Gastrocnemius medialis (tissue), 4 donors: ENCODE data around the gene COL6A2. TPM values are rescaled to one million over a fixed set of nuclear protein-coding genes. Genes with fewer than 3 reads are reported as not detected.

Source experiments
- ATAC-seq, 2 donors: fragments of 150-250 bp; one replicate each; pipeline ENCODE4 v1.9.1; 2016
- DNase-seq, 2 donors: peaks; one replicate each; pipeline ENCODE4 v3.0.0-alpha.2; 2019
- H3K27ac ChIP-seq, 4 donors: fragments of 200-600 bp; sonication (generic); 1 replicate in 1 of 4; 2 replicates in 3 of 4; pipeline ENCODE4 v1.5.1; 2016 to 2018; ENCODE audit warnings: mild to moderate bottlenecking in 2 of 4, moderate library complexity in 1 of 4
- H3K27me3 ChIP-seq, 3 donors: fragments of 200-600 bp; sonication (generic) in 2 of 3; 1 replicate in 1 of 3; 2 replicates in 2 of 3; pipeline versions ENCODE4 v1.5.1 to v1.6.0; 2016 to 2019; ENCODE audit warnings: mild to moderate bottlenecking in 1 of 3, moderate library complexity in 1 of 3
- H3K36me3 ChIP-seq, 2 donors: fragments of 200-600 bp; sonication (generic) in 1 of 2; one replicate each; pipeline ENCODE4 v1.5.1; 2017 to 2018
- H3K4me1 ChIP-seq, 2 donors: fragments of 200-600 bp; sonication (generic) in 1 of 2; one replicate each; pipeline ENCODE4 v1.5.1; 2016 to 2017; ENCODE audit warnings: mild to moderate bottlenecking in 2 of 2
- H3K4me3 ChIP-seq, 4 donors: fragments of 200-600 bp; sonication (generic) in 3 of 4; 1 replicate in 1 of 4; 2 replicates in 3 of 4; pipeline ENCODE4 v1.5.1; 2016 to 2019; ENCODE audit warnings: mild to moderate bottlenecking in 2 of 4
- H3K9me3 ChIP-seq, 3 donors: fragments of 200-600 bp; sonication (generic) in 2 of 3; 1 replicate in 1 of 3; 2 replicates in 2 of 3; pipeline ENCODE4 v1.5.1; 2016 to 2019
- POLR2A ChIP-seq, 2 donors: fragments of 450-650 bp; IDR thresholded peaks; one replicate each; pipeline ENCODE4 v1.6.1; 2017; ENCODE audit warnings: antibody characterized with exemption in 2 of 2, mild to moderate bottlenecking in 2 of 2, moderate library complexity in 2 of 2
- in situ Hi-C, 4 donors: fragments of 200-750 bp; cut with MboI; loops; one replicate each; pipeline versions ENCODE4 v1.15.0 to v1.8.0; 2017; ENCODE audit warnings: low sequenced_read_pairs in 4 of 4
- intact Hi-C: fragments of 100-400 bp; cut with DNase I; formaldehyde crosslinking; loops from one replicate; pipeline ENCODE4 v1.15.1; 2023; ENCODE audit warnings: low total_unique reads
- total RNA-seq, 4 donors: library from RNA; depleted of rRNA; stranded (reverse); fragments of >200 nt; gene quantifications; one replicate each; pipeline versions ENCODE4 v1.1.0 to v1.2.3, GENCODE V29; 2016
- TF ChIP-seq, protein P1 (sequence below), 5 experiments: fragments of 450-650 bp in 3 of 5; fragments of 200-600 bp in 2 of 5; sonication (generic) in 2 of 5; IDR thresholded peaks in 4 of 5; conservative IDR thresholded peaks in 1 of 5; 1 replicate in 4 of 5; 2 replicates in 1 of 5; pipeline ENCODE4 v1.5.1; 2016 to 2019; ENCODE audit warnings: antibody characterized with exemption in 5 of 5, mild to moderate bottlenecking in 3 of 5, moderate library complexity in 3 of 5

Gene COL6A2
- total RNA-seq, 4 donors from 2014 or later = 44.0 to 141 (median 88.4) TPM

GRCh38 chr21:46129846-46130651 is 32.1 kb downstream of the COL6A2 start:
- H3K27ac ChIP-seq = no peak overlapping the region
- no peaks in the 10 kb centered on the region for H3K27me3 ChIP-seq
- TF ChIP-seq POLR2A (IDR thresholded peaks at IDR 0.05) = no peak
- TF ChIP-seq, protein P1, sequence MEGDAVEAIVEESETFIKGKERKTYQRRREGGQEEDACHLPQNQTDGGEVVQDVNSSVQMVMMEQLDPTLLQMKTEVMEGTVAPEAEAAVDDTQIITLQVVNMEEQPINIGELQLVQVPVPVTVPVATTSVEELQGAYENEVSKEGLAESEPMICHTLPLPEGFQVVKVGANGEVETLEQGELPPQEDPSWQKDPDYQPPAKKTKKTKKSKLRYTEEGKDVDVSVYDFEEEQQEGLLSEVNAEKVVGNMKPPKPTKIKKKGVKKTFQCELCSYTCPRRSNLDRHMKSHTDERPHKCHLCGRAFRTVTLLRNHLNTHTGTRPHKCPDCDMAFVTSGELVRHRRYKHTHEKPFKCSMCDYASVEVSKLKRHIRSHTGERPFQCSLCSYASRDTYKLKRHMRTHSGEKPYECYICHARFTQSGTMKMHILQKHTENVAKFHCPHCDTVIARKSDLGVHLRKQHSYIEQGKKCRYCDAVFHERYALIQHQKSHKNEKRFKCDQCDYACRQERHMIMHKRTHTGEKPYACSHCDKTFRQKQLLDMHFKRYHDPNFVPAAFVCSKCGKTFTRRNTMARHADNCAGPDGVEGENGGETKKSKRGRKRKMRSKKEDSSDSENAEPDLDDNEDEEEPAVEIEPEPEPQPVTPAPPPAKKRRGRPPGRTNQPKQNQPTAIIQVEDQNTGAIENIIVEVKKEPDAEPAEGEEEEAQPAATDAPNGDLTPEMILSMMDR (IDR thresholded peaks at IDR 0.05 in 4 of 5, conservative IDR thresholded peaks at IDR 0.05 in 1 of 5) = no peak
- no peak for ATAC-seq
- DNase-seq = no peak
- in situ Hi-C loops = no loop called here
- intact Hi-C loops = no loop called here
- H3K9me3 ChIP-seq = no peaks in the 10 kb centered on the region
- H3K4me1 ChIP-seq = no peaks in the 10 kb centered on the region
- no peak overlapping the region for H3K4me3 ChIP-seq
- H3K36me3 ChIP-seq = no peaks in the 10 kb centered on the region

DNA sequence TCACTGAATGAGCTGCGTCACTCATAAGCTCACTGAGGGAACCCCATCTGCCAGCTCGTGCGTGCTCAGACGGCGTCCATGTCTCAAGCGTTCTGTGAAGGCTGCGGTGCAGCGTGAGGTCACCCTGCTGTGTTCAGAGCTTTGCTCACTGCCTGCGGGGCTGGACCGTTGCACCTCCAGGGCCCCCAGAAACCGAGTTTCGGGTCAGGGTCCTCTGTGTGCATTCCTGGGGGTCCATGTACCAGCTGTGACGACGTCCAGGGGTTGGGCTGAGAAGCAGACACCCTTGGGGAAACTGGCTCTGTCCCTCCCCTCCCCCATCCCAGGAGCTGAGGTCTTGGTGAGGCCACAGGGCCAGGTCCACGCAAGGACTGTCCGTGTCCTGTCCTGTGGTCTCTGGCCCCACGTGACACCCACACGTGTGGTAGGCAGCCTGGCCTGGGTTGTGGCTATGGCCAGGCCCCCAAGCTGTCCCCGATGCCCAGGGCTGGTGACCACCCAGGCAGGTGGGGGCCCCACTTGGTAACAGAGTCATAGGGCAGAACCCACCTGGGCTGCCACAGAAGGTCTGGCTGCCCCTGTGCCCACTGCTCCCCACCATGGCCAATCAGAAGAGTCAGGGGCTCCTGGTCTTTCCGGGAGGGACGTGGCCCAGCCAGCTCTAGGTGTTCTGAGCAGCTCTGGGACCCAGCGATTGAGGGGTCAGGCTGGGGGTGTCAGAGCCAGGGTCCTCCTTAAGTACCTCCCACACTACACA is 33.1 kb downstream of the COL6A2 start:
- no peak overlapping the region for H3K4me3 ChIP-seq
- in situ Hi-C loops = no loop called here
- no peaks in the 10 kb centered on the region for H3K4me1 ChIP-seq
- H3K27me3 ChIP-seq = no peaks in the 10 kb centered on the region
- H3K36me3 ChIP-seq = no peaks in the 10 kb centered on the region
- H3K27ac ChIP-seq = no peak overlapping the region
- TF ChIP-seq, protein P1 (IDR thresholded peaks at IDR 0.05 in 4 of 5, conservative IDR thresholded peaks at IDR 0.05 in 1 of 5) = no peak
- intact Hi-C loops = no loop called here
- no peaks in the 10 kb centered on the region for H3K9me3 ChIP-seq
- ATAC-seq (no peak), DNase-seq (no peak)

- Histone ChIP-seq H3K4me1 (no peaks in the 10 kb centered on the region), H3K27ac (no peak overlapping the region), H3K9me3 (no peaks in the 10 kb centered on the region), H3K27me3 (no peaks in the 10 kb centered on the region), H3K4me3 (no peak overlapping the region), H3K36me3 (no peaks in the 10 kb centered on the region)
- no peak for DNase-seq
- in situ Hi-C loops (no loop called here), intact Hi-C loops (no loop called here)
- TF ChIP-seq, protein P1 (IDR thresholded peaks at IDR 0.05 in 4 of 5, conservative IDR thresholded peaks at IDR 0.05 in 1 of 5) = no peak
- TF ChIP-seq POLR2A (IDR thresholded peaks at IDR 0.05) = no peak
- ATAC-seq = no peak
Measured at GRCh38 chr21:46131588-46131837, 33.6 kb downstream of the COL6A2 start.

- DNase-seq = no peak
- Histone ChIP-seq H3K36me3 (no peaks in the 10 kb centered on the region), H3K4me3 (no peak overlapping the region), H3K27ac (no peak overlapping the region), H3K27me3 (no peaks in the 10 kb centered on the region), H3K4me1 (no peaks in the 10 kb centered on the region), H3K9me3 (no peaks in the 10 kb centered on the region)
- intact Hi-C loops (no loop called here), in situ Hi-C loops (no loop called here)
- ATAC-seq = no peak
- TF ChIP-seq, protein P1 (IDR thresholded peaks at IDR 0.05 in 4 of 5, conservative IDR thresholded peaks at IDR 0.05 in 1 of 5) = no peak
- TF ChIP-seq POLR2A (IDR thresholded peaks at IDR 0.05) = no peak
Measured at GRCh38 chr21:46131838-46132651, 34.1 kb downstream of the COL6A2 start.
